GM12878 (cell line): Measurements from ENCODE around the gene RUFY3.

Experiments used
- CTCF ChIP-seq, 3 experiments: IDR thresholded peaks in 2 of 3; conservative IDR thresholded peaks in 1 of 3; 2 replicates each; pipeline ENCODE4 v1.5.1; 2011; ENCODE audit warnings: low read depth in 3 of 3, low read length in 3 of 3, mild to moderate bottlenecking in 3 of 3, control low read depth in 2 of 3, moderate library complexity in 2 of 3, inconsistent platforms in 1 of 3, mixed read lengths in 1 of 3; ENCODE audit not compliant: control insufficient read depth in 2 of 3, insufficient read depth in 1 of 3; ENCODE audit errors: extremely low read depth in 1 of 3
- RBBP5 ChIP-seq: fragments of 200-600 bp; sonication (generic); conservative IDR thresholded peaks from 2 replicates; pipeline ENCODE4 v1.6.1; 2016

GRCh38 chr4:70688795-70689231 is 33.0 kb upstream of the RUFY3 start:
- TF ChIP-seq CTCF (IDR thresholded peaks at IDR 0.05 in 2 of 3, conservative IDR thresholded peaks at IDR 0.05 in 1 of 3; ENCODE audit: control insufficient read depth in 2 of 3, extremely low read depth in 1 of 3, insufficient read depth in 1 of 3, low read depth in 3 of 3, low read length in 3 of 3) = no peak
- no peak for TF ChIP-seq RBBP5
